Parathyroid adenoma (tissue), 2 donors: ENCODE results near the gene GALNT18.
A peak's percentile ranks its signal among the peaks of the same experiment; 100 is the strongest.

Experiments used
- H2AFZ ChIP-seq: fragments of 300-600 bp; sonication (generic); one replicate; pipeline ENCODE4 v1.7.0; 2017; ENCODE audit warnings: antibody characterized with exemption, mild to moderate bottlenecking
- H3K27ac ChIP-seq: fragments of 300-600 bp; sonication (generic); one replicate; pipeline ENCODE4 v1.7.0; 2017
- H3K27me3 ChIP-seq: fragments of 300-600 bp; sonication (generic); one replicate; pipeline ENCODE4 v1.7.0; 2017; ENCODE audit warnings: low read length; ENCODE audit not compliant: control insufficient read depth, insufficient read depth
- H3K36me3 ChIP-seq: fragments of 300-600 bp; sonication (generic); one replicate; pipeline ENCODE4 v1.7.0; 2017; ENCODE audit warnings: low read length; ENCODE audit not compliant: control insufficient read depth, insufficient read depth
- H3K4me1 ChIP-seq: fragments of 300-600 bp; sonication (generic); one replicate; pipeline ENCODE4 v1.7.0; 2017; ENCODE audit warnings: control low read depth
- H3K4me2 ChIP-seq: fragments of 300-600 bp; sonication (generic); one replicate; pipeline ENCODE4 v1.7.0; 2017; ENCODE audit warnings: low read length
- H3K4me3 ChIP-seq: fragments of 300-600 bp; sonication (generic); one replicate; pipeline ENCODE4 v1.7.0; 2017; ENCODE audit warnings: low read depth, low read length
- H3K79me2 ChIP-seq: fragments of 300-600 bp; sonication (generic); one replicate; pipeline ENCODE4 v1.7.0; 2017; ENCODE audit warnings: control low read depth
- H3K9ac ChIP-seq: fragments of 300-600 bp; sonication (generic); one replicate; pipeline ENCODE4 v1.7.0; 2017; ENCODE audit warnings: mild to moderate bottlenecking
- H3K9me3 ChIP-seq: fragments of 300-600 bp; sonication (generic); one replicate; pipeline ENCODE4 v1.7.0; 2017; ENCODE audit warnings: low read length; ENCODE audit not compliant: control insufficient read depth
- TF ChIP-seq, protein P1 (sequence below): fragments of 300-600 bp; sonication (generic); IDR thresholded peaks from one replicate; pipeline ENCODE4 v1.7.0; 2017; ENCODE audit warnings: antibody characterized with exemption, mild to moderate bottlenecking
- donor health status: primary hyperparathyroidism.

Gene GALNT18

DNA sequence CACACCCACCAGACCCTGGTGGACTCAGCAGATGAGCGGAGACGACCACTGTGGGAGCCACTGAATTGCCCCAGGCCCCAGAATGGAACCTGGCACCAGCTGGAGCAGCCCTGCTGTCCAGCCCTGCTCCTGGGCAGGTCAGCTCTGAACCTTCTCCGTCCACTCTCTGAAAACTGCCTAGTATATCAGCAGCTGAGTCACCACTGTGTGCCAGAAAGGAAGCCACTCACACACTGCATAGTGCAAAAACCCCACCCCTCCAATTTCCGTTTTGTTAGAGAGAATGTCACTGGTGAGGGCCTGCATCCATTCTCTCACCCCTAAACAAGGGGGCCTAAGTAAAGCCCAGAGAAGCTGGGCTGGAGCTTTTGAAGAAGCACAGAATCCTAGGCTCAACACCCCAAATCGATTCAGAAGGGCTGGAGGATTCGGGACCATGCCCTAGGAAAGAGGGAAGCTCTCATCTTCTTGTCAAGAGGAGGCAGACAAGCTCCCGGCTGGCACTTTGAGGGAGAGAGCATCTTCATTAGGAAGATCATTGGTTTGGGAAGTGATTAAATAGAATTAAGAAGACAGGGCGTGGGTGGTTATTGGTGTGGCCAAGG lies 44.5 kb downstream of the GALNT18 start:
- Histone ChIP-seq H3K4me1 (peaks cover 9% of the 10 kb centered on the region), H3K9ac (no peak overlapping the region), H3K4me3 (no peak overlapping the region), H3K27ac (peak overlapping the region; percentile 57), H3K36me3 (no peaks in the 10 kb centered on the region), H3K9me3 (no peaks in the 10 kb centered on the region), H3K79me2 (peaks cover 15% of the 10 kb centered on the region), H3K27me3 (no peaks in the 10 kb centered on the region), H2AFZ (no peak overlapping the region), H3K4me2 (no peak overlapping the region)
- TF ChIP-seq, protein P1, sequence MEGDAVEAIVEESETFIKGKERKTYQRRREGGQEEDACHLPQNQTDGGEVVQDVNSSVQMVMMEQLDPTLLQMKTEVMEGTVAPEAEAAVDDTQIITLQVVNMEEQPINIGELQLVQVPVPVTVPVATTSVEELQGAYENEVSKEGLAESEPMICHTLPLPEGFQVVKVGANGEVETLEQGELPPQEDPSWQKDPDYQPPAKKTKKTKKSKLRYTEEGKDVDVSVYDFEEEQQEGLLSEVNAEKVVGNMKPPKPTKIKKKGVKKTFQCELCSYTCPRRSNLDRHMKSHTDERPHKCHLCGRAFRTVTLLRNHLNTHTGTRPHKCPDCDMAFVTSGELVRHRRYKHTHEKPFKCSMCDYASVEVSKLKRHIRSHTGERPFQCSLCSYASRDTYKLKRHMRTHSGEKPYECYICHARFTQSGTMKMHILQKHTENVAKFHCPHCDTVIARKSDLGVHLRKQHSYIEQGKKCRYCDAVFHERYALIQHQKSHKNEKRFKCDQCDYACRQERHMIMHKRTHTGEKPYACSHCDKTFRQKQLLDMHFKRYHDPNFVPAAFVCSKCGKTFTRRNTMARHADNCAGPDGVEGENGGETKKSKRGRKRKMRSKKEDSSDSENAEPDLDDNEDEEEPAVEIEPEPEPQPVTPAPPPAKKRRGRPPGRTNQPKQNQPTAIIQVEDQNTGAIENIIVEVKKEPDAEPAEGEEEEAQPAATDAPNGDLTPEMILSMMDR: no peak

DNA sequence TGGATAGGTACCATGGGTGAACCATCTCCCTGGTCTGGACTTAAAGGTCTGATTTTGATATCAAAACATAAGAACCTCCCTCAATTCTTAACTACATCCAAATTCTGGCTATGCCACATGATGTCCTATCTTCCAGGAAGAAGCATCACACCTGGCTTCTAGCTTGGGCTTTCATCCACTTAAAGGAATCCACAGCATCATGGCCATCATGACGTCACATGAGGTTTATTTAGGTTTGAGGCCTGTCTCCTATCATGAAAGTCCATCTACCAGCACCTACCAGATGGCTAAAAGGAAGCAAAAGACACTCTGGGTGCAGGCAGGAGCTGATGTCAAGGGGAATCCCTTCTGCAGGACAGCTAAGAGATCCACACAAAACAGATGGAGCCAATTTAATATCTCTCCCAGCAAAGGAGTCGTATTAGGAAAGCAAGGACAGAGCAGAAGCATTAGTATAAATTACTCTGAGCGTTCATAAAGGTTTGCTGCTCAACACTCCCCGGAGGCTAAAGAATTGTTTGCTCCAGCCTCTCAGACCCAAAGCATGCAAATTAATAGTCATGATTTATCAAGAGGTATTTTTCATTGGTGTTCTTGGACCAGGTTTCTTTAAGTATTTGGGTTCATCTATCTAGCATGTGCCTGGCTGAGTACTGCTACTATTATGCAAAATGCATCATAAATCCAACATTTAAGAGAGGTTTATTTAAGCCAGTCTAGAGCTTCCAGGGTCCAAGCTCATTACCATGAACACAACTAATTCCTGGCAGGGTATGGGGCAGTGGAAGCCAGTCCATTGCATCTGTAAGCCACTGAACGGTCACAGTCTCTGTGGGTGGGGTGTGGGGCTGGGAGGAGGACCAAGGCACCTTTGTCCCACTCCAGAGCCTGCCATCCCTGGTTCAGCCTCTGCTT lies 47.2 kb downstream of the GALNT18 start:
- Histone ChIP-seq H2AFZ (no peak overlapping the region), H3K27ac (no peak overlapping the region), H3K9me3 (no peaks in the 10 kb centered on the region), H3K4me1 (peaks cover 3% of the 10 kb centered on the region), H3K9ac (no peak overlapping the region), H3K36me3 (no peaks in the 10 kb centered on the region), H3K4me3 (no peak overlapping the region), H3K4me2 (no peak overlapping the region), H3K27me3 (no peaks in the 10 kb centered on the region), H3K79me2 (peaks cover 9% of the 10 kb centered on the region)
- TF ChIP-seq, protein P1: no peak

DNA sequence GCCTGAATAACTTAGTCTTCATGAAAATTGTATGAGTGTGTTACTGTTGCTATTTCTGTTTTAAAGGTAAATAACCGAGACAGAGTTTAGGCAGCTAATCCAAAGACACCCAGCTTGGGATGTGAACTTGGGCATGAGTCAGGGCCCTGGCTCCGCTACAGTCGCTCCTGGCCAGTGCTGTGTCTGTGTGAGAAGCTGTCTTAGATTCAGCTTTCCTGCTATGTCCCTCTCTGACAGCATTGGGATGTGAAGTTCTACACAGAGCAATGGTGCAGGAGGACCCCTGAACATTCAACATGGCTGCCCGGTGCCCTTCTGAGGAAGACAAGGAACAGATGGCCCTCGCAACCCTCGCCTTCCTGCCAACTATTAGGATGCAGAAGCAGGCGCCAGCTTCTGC lies 49.4 kb downstream of the GALNT18 start:
- TF ChIP-seq, protein P1: no peak
- Histone ChIP-seq H3K4me3 (no peak overlapping the region), H3K79me2 (peaks cover 11% of the 10 kb centered on the region), H3K9me3 (no peaks in the 10 kb centered on the region), H3K9ac (no peak overlapping the region), H3K27me3 (no peaks in the 10 kb centered on the region), H2AFZ (no peak overlapping the region), H3K36me3 (no peaks in the 10 kb centered on the region), H3K4me1 (no peaks in the 10 kb centered on the region), H3K4me2 (no peak overlapping the region), H3K27ac (no peak overlapping the region)

DNA sequence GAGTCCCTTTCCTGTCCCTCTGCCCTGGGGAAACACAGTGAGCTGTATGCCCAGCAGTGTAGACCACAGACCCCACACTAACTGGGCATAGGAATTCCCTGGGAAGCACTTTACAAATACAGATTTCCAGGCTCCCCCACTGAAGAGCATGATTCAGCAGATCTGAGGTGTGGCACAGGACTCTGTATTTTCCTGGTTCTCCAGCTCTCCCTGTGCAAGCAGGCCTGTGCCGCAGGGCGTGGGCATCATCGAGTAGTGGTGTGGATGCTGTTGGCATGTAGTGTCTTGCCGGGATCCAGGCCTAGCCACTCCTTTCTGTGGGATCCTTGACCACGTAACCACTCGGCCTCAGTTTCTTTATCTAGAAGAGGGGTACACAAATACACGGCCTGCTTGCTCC lies 49.9 kb downstream of the GALNT18 start:
- TF ChIP-seq, protein P1: no peak
- Histone ChIP-seq H3K4me2 (no peak overlapping the region), H2AFZ (no peak overlapping the region), H3K79me2 (peaks cover 11% of the 10 kb centered on the region), H3K27ac (no peak overlapping the region), H3K4me1 (no peaks in the 10 kb centered on the region), H3K9ac (no peak overlapping the region), H3K27me3 (no peaks in the 10 kb centered on the region), H3K9me3 (no peaks in the 10 kb centered on the region), H3K36me3 (no peaks in the 10 kb centered on the region), H3K4me3 (no peak overlapping the region)
